GM23338 (cell line): Measurements from ENCODE around the gene UBFD1.

Source experiments
- CTCF ChIP-seq, 2 experiments: fragments of 200-600 bp in 1 of 2; sonication (generic) in 1 of 2; conservative IDR thresholded peaks; 2 replicates each; pipeline versions ENCODE4 v1.5.1 to v1.6.1; 2016 to 2017; ENCODE audit warnings: antibody characterized with exemption in 2 of 2, low read depth in 2 of 2, mild to moderate bottlenecking in 2 of 2, moderate library complexity in 1 of 2
- ETS1 ChIP-seq: IDR thresholded peaks from 2 replicates; pipeline ENCODE4 v1.6.1; 2016; ENCODE audit warnings: antibody characterized with exemption
- EZH2 ChIP-seq: fragments of 200-600 bp; sonication (generic); IDR thresholded peaks from one replicate; pipeline ENCODE4 v1.8.0; 2017; ENCODE audit warnings: antibody characterized with exemption, mild to moderate bottlenecking, low read depth; ENCODE audit not compliant: unreplicated experiment
- JUNB ChIP-seq: IDR thresholded peaks from one replicate; pipeline ENCODE4 v1.6.1; 2016; ENCODE audit warnings: antibody characterized with exemption; ENCODE audit not compliant: unreplicated experiment
- ZNF331 ChIP-seq: fragments of 250-450 bp; sonication (Bioruptor Pico); IDR thresholded peaks from 2 replicates; pipeline ENCODE4 v1.5.0; 2020; ENCODE audit warnings: low read depth, mild to moderate bottlenecking, moderate library complexity

GRCh38 chr16:23575834-23576233 is 18.3 kb downstream of the UBFD1 start:
- no peak for TF ChIP-seq CTCF (conservative IDR thresholded peaks at IDR 0.05; ENCODE audit: low read depth in 2 of 2)
- TF ChIP-seq JUNB: no peak
- TF ChIP-seq ETS1: no peak
- no peak for TF ChIP-seq EZH2
- no peak for TF ChIP-seq ZNF331 (CRISPR knock-in tag)
